OCI-LY7 (cell line): Measurements from ENCODE around the gene PRR33. TPM values are rescaled to one million over a fixed set of nuclear protein-coding genes. Genes with fewer than 3 reads are reported as not detected.

Experiments
- BruUV-seq: library from RNA; stranded (reverse); fragments of 400-500 nt; replicated peaks from 2 replicates; lab custom pipeline; 2021; lab: Mats Ljungman, UMichigan
- CTCF ChIA-PET: fragments of 300-600 bp; sonication (Branson Sonifier 250); formaldehyde crosslinking; loops from one replicate; lab custom pipeline; 2022; ENCODE audit warnings: antibody characterized with exemption; ENCODE audit not compliant: unreplicated experiment; lab: Charles Lee
- POLR2A ChIA-PET: fragments of 300-600 bp; sonication (Branson Sonifier 250); formaldehyde crosslinking; loops from one replicate; lab custom pipeline; 2022; ENCODE audit warnings: antibody characterized with exemption; lab: Charles Lee
- DNase-seq: peaks from one replicate; pipeline ENCODE4 v3.0.0-alpha.2; 2015; ENCODE audit warnings: low spot score
- H2AFZ ChIP-seq: fragments of 200-600 bp; sonication (generic), shearing (Covaris generic); 2 replicates; pipeline ENCODE4 v1.6.1; 2014; ENCODE audit warnings: mild to moderate bottlenecking, antibody characterized with exemption, low read length, moderate library complexity
- H3K27ac ChIP-seq: fragments of 200-600 bp; sonication (generic); 2 replicates; pipeline ENCODE4 v1.5.1; 2014; ENCODE audit warnings: mixed run types, low read depth, mild to moderate bottlenecking, moderate library complexity, low read length, inconsistent platforms; ENCODE audit not compliant: poor library complexity, severe bottlenecking
- H3K36me3 ChIP-seq: fragments of 200-600 bp; sonication (generic); 2 replicates; pipeline ENCODE4 v1.6.1; 2014; ENCODE audit warnings: mild to moderate bottlenecking, antibody characterized with exemption, low read length, moderate library complexity, mixed read lengths; ENCODE audit not compliant: insufficient read depth
- H3K4me1 ChIP-seq: fragments of 200-600 bp; sonication (generic); 2 replicates; pipeline ENCODE4 v1.5.1; 2014; ENCODE audit warnings: mild to moderate bottlenecking, low read length; ENCODE audit not compliant: insufficient read depth, poor library complexity, severe bottlenecking
- H3K4me2 ChIP-seq: fragments of 200-600 bp; sonication (generic); 2 replicates; pipeline ENCODE4 v1.6.1; 2014; ENCODE audit warnings: mild to moderate bottlenecking, low read length
- H3K4me3 ChIP-seq: fragments of 200-600 bp; sonication (generic); 2 replicates; pipeline ENCODE4 v1.5.1; 2014; ENCODE audit warnings: mild to moderate bottlenecking, low read depth, low read length; ENCODE audit not compliant: poor library complexity, severe bottlenecking
- H3K79me2 ChIP-seq: fragments of 200-600 bp; sonication (generic); 2 replicates; pipeline ENCODE4 v1.6.1; 2016; ENCODE audit warnings: low read depth, mild to moderate bottlenecking, low read length, moderate library complexity, mixed read lengths; ENCODE audit not compliant: insufficient read depth
- H3K9me2 ChIP-seq: fragments of 200-600 bp; sonication (generic); 2 replicates; pipeline ENCODE4 v1.6.1; 2016; ENCODE audit warnings: mild to moderate bottlenecking, low read length, mixed read lengths; ENCODE audit not compliant: insufficient read depth
- H3K9me3 ChIP-seq: fragments of 200-600 bp; sonication (generic); 2 replicates; pipeline ENCODE4 v1.6.1; 2014; ENCODE audit warnings: mild to moderate bottlenecking, mixed run types, low read length, mixed read lengths
- H4K20me1 ChIP-seq: fragments of 200-600 bp; sonication (generic); 2 replicates; pipeline ENCODE4 v1.6.1; 2014; ENCODE audit warnings: mild to moderate bottlenecking, antibody characterized with exemption, low read length, moderate library complexity, mixed read lengths; ENCODE audit not compliant: insufficient read depth
- CTCF ChIP-seq: fragments of 200-600 bp; sonication (generic); conservative IDR thresholded peaks from 2 replicates; pipeline ENCODE4 v1.5.1; 2014; ENCODE audit warnings: mild to moderate bottlenecking, antibody characterized with exemption, low read length, moderate library complexity, mixed read lengths
- EZH2phosphoT487 ChIP-seq: fragments of 200-600 bp; sonication (generic); IDR thresholded peaks from 2 replicates; pipeline ENCODE4 v1.6.1; 2018; ENCODE audit warnings: low read depth, borderline replicate concordance, mild to moderate bottlenecking, mixed run types, antibody characterized with exemption, low read length, moderate library complexity, mixed read lengths
- intact Hi-C: fragments of 100-400 bp; cut with micrococcal nuclease; formaldehyde crosslinking; loops from one replicate; pipeline ENCODE4 v1.10.0; 2022; ENCODE audit not compliant: unreplicated experiment
- total RNA-seq, 2 experiments: library from RNA; depleted of rRNA in 1 of 2; stranded (reverse); fragments of >200 nt in 1 of 2; shearing (Covaris generic) in 1 of 2; gene quantifications; 2 replicates each; pipeline ENCODE4 v1.2.3, GENCODE V29; 2014 to 2022

PRR33 gene
- total RNA-seq, 2 experiments from 2014 or later, result not detected

GRCh38 chr11:1924181-1924580, 32.5 kb upstream of the PRR33 start:
- intact Hi-C loops, result loop anchor here (10.0 kb wide), 1 partner anchor 229 kb away; the partner anchor contains the start of gene KRTAP5-6
- TF ChIP-seq CTCF, result no peak
- no peak for TF ChIP-seq EZH2phosphoT487
- H3K4me3 ChIP-seq, result no peak overlapping the region
- no peaks in the 10 kb centered on the region for H3K79me2 ChIP-seq
- no peaks in the 10 kb centered on the region for H3K9me2 ChIP-seq
- H3K27ac ChIP-seq, result no peak overlapping the region
- no peaks in the 10 kb centered on the region for H3K9me3 ChIP-seq
- no TSS peak for BruUV-seq
- no peak for DNase-seq
- no peaks in the 10 kb centered on the region for H3K36me3 ChIP-seq
- POLR2A ChIA-PET, result no interaction called here
- H3K4me2 ChIP-seq, result no peak overlapping the region
- no peak overlapping the region for H2AFZ ChIP-seq
- CTCF ChIA-PET, result no interaction called here
- H4K20me1 ChIP-seq, result no peaks in the 10 kb centered on the region
- H3K4me1 ChIP-seq, result no peaks in the 10 kb centered on the region

GRCh38 chr11:1923201-1923956, 31.7 kb upstream of the PRR33 start:
- intact Hi-C loops, result loop anchor here (10.0 kb wide), 1 partner anchor 229 kb away; the partner anchor contains the start of gene KRTAP5-6
- no peaks in the 10 kb centered on the region for H3K4me1 ChIP-seq
- H3K9me3 ChIP-seq, result no peaks in the 10 kb centered on the region
- H3K79me2 ChIP-seq, result no peaks in the 10 kb centered on the region
- H3K4me2 ChIP-seq, result no peak overlapping the region
- no peak for DNase-seq
- no peaks in the 10 kb centered on the region for H3K36me3 ChIP-seq
- H2AFZ ChIP-seq, result no peak overlapping the region
- H3K27ac ChIP-seq, result no peak overlapping the region
- ChIA-PET CTCF (no interaction called here), POLR2A (no interaction called here)
- BruUV-seq, result no TSS peak
- TF ChIP-seq EZH2phosphoT487 (no peak), CTCF (no peak)
- H3K9me2 ChIP-seq, result no peaks in the 10 kb centered on the region
- H4K20me1 ChIP-seq, result no peaks in the 10 kb centered on the region
- no peak overlapping the region for H3K4me3 ChIP-seq

DNA sequence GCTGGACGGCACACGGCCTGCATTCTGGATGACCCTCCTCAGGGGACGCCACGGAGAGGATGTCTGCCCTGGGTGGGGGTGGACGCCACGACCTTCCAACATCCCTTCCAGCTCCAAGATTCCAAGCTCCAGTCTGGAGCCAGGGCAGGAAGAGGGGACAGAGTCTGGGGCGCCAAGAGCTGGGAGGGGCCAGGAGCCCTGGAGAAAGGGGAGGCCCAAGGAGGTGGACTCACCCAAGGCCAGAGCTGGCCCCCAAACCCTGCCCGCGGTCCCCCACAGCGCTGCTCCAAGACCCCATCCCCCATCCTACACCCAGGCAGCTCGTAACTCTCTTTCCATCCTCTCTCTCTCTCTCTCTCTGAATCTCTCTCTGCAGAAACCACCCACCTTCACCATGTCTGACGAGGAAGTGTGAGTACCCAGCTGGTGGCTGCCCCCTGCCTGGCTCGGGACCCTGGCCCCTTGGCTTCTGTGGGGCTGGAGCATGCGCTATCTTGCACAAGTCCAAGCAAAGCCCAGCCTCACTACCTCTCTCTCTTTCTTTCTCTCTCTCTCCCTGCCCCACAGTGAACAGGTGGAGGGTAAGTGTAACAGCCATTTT, 30.9 kb upstream of the PRR33 start:
- intact Hi-C loops, result loop anchor here (10.0 kb wide), 1 partner anchor 228 kb away; the partner anchor contains the start of gene KRTAP5-6
- H2AFZ ChIP-seq, result no peak overlapping the region
- H3K4me1 ChIP-seq, result no peaks in the 10 kb centered on the region
- H3K4me3 ChIP-seq, result no peak overlapping the region
- no TSS peak for BruUV-seq
- no peak overlapping the region for H3K27ac ChIP-seq
- CTCF ChIA-PET, result no interaction called here
- H3K79me2 ChIP-seq, result no peaks in the 10 kb centered on the region
- no peaks in the 10 kb centered on the region for H3K9me2 ChIP-seq
- H3K36me3 ChIP-seq, result no peaks in the 10 kb centered on the region
- no peak overlapping the region for H3K4me2 ChIP-seq
- no peak for TF ChIP-seq CTCF
- no peak for TF ChIP-seq EZH2phosphoT487
- DNase-seq, result no peak
- POLR2A ChIA-PET, result no interaction called here
- no peaks in the 10 kb centered on the region for H3K9me3 ChIP-seq
- H4K20me1 ChIP-seq, result no peaks in the 10 kb centered on the region
